ENCODE data around the gene SYCP2.
"Not testable (repeated sequence)": the region's sequence is repeated elsewhere in the genome, so short reads cannot be mapped to it uniquely, and the experiment has no call there.

The SYCP2 gene

DNA sequence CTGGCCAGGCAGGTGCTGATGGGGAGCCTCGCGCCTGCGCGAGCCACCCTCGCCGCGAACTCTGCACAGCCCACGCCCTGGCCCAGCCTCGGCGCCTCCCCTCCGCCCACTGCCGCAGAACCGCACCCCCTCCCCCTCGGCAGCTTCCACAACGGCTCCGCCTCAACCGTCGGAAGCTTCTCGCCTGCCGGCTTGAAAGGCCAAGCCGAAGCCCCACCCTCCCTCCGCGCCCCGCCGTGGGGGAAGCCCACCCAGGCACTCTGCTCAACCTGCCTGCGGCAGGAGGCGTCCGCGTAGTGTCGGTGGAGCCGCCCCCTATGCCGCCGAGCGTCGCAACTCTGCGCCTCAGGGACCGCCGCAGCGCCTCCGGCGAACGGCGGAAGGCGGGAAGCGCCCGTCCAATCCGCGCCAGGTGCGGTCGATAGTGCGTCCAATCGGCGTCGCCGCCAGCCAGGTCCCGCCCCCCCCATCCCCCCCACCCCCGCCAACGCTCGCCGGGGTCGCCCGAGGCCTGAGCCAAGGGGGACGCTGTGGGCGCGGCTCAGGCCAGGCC lies at the start of gene SYCP2:
TSS of gene SYCP2 (minus strand) at position 342 of the 553 bp plus-strand sequence. CDS start 11,224 bp downstream, outside the sequence.
- peak in 2 of 3 donors; percentile 31 to 43 for DNase-seq (ENCODE audit: low read depth in 2 of 3, low spot score in 1 of 3)

DNA sequence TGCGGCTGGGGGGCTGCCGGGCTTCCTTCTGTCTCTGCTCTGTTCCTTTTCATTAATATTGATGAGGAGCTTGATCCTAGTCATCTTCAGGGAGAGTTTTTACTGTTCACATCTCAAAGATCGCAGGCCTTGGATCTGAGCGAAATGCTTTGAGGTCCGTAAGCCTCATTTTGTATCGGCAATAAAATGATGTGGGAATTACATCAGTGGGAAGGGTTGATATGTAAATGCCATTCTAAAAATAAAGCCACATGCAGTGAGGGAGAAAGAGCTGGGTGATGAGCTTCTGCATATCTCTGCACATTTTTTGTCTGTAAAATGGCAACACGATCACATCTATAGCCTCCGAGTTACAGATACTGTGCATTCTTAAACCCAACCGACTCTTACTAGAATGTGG lies 49.6 kb upstream of the SYCP2 start:
- no peak for DNase-seq (ENCODE audit: low read depth in 2 of 3, low spot score in 1 of 3)

DNA sequence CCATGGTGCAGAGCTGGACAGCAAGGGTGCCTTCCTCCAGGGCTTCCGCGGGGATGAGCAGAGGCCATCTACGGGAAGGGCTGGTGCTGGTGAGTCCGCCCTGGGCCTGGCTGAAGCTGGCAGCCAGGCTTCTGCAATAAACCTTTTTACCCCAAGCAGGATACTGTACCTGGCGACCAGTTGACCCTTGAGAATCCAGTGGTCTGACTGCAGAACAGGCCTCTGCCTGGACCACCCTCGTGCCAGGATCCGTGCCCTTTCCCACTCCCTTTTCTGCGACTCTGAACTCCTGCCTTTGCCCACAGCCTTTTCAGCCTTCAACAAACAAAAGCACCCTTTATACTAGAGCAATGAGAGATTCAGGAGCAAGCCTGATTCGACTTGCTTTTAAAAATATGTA lies 43.6 kb upstream of the SYCP2 start:
- no peak for DNase-seq (ENCODE audit: low read depth in 2 of 3, low spot score in 1 of 3)

GRCh38 chr20:59976156-59976782 lies 42.8 kb upstream of the SYCP2 start:
- no peak for DNase-seq (ENCODE audit: low read depth in 2 of 3, low spot score in 1 of 3)

DNA sequence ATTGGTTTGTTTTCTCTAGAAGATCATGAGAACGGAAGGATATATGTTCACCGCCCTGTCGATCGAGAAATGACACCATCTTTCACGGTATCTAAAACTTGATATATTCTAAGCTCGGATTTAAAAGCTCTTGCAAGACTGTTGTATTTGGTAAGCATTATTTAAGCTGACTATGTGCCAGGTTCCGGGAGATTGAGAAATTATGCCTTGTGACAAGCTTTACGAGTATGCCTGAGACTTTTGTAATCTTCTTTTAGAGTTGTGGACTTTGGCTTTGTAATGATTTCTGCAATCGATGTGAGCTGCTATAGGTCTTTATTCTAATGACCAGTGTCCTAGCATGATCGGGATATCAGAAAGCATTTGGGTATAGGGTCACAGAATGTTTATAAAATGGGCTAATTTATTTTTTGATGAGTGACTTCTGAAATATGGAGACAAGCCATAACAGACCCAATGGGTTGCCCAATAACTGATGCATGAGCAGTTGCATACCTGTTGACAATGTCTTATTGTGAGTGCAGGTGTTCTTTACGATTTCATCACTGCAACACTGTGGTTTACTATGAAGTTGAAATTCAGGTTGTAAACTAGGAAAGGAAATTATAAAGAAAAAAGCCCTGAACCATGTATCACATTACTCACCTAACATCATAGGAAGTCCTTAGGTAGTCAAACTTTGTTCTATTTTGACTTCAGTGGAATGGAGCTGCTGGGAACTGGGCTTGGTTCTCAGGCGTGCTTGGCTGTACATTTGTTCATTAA lies 38.8 kb upstream of the SYCP2 start:
- no peak for DNase-seq (ENCODE audit: low read depth in 2 of 3, low spot score in 1 of 3)

GRCh38 chr20:59971428-59971827 lies 38.0 kb upstream of the SYCP2 start:
- DNase-seq (ENCODE audit: low read depth in 2 of 3, low spot score in 1 of 3), result no peak

DNA sequence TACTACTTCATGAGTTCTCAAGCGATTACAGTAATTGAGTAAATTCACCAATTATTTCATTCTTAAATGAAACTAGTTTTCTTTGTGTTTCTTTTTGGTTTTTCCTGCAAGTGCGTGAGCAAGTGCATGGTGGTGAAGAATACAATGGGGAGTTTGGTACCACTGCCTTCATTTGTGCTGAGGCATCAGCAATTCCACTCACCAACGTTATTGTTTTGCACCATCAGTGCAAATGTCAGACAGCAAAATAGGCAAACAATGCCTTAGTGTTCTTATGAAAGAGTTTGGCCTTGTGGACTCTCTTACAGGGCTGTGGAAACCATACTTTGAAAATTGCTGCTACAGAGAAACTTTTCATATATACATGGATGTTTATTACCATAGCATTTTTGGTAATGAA lies 33.0 kb upstream of the SYCP2 start:
- DNase-seq (ENCODE audit: low read depth in 2 of 3, low spot score in 1 of 3), result no peak

- DNase-seq (ENCODE audit: low read depth in 2 of 3, low spot score in 1 of 3), result no peak
Measured at GRCh38 chr20:59962155-59962554, 28.7 kb upstream of the SYCP2 start.

DNA sequence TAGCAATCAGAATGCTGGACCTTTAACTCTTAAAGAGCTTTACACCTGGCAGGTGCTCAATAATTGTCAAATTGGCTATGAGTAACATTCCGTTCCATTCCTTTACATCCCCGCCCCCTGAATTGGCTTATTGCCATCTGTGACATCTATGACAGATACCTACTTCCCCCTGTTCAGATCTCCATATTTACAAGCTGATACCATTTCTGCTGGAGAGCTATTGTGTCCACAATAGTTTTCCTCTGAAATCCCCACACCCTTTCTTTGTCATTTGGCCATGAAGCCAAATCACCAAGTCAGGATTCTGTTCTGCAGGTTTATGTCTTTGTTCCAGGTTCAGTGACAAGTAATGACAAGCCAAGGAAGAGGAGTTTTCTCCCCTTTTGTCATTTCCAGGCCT lies 28.0 kb upstream of the SYCP2 start:
- DNase-seq (ENCODE audit: low read depth in 2 of 3, low spot score in 1 of 3), result no peak

DNA sequence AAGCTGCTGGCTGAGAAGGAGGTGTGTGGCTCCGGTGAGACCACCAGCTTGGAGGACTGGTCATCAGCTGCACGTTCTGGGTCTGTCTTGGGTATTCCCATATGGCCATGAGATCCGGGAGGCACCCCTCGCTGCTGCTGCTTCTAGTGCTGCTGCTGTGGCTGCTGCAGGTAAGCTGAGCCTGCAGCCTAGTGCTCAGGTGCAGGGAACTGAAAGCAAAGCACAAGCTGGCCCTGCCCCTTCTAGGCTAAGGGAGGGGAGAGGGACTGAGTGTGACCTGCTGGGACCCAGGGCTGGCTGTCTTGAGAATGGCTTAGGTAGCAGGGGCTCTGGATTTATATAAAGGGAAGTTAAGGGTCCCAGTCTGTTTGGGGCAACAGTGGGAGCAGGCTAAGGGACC lies 25.2 kb upstream of the SYCP2 start:
- no peak for DNase-seq (ENCODE audit: low read depth in 2 of 3, low spot score in 1 of 3)

- no peak for DNase-seq (ENCODE audit: low read depth in 2 of 3, low spot score in 1 of 3)
Measured at GRCh38 chr20:59958123-59958522, 24.7 kb upstream of the SYCP2 start, which contains the start of gene CDH26. TSS of gene CDH26 (plus strand) at chr20:59958423. CDS start at chr20:59958727, 304 bp downstream.

DNA sequence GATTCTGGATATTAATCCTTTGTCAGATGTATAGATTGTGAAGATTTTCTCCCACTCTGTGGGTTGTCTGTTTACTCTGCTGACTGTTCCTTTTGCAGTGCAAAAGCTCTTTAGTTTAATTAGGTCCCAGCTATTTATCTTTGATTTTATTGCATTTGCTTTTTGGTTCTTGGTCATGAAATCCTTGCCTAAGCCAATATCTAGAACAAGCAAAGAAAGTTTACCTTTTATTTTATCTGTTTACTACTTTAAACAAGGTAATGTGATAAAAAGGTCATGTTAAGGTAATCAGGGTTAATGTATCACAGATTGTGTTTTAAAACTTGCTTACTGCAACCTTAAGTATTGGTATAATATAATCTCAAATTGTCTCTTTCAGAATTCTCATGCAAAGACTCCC lies 24.1 kb upstream of the SYCP2 start:
- not testable (repeated sequence) for DNase-seq (ENCODE audit: low read depth in 2 of 3, low spot score in 1 of 3)

DNA sequence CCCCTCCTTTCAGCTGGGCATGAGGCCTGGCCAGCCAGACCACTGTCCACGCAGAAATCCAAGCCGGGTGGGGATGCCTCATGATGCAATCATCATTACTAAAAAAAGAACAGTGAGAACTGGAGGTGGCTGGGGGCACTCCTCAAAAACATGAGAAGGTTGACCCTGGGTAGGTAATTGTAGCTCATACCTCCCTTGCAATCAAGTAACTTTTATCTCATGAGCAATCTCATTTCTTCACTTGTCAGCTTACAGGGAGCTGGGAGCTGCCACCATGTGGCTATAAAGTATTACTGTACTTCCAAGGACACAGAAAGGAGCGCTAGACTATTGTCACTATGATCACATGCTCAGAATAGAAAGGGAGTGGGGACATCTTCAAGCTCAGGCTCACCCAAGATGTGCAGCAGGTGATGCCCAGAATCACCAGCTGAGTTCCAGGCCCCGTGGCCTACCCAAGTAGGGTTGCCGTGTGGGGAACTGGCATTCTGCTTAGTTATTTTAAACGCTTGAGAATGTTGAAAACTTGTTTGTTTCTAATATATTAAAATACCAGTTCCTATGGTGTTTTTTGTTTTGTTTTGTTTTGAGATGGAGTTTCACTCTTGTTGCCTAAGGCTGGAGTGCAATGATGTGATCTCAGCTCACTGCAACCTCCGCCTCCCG lies 21.8 kb upstream of the SYCP2 start:
- no peak for DNase-seq (ENCODE audit: low read depth in 2 of 3, low spot score in 1 of 3)

DNA sequence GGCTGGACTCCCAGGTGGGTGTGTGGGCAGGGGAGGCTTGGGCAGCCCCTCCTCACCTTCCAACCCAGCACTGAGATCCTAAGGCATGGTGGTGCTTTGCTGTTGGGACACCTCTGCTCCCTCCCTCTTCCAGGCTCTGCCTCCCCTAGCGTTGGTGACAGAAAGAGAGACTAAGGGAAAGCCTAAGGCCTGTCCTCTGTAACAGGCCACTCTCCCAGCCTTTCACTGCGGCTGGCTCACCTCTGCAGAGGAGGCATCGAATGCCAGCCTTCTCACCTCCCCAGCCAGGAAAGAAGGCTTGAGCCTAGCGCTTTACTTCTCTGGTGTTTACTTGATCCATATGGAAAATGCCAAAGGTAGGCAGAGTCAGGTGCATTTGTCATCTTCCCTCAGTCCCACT lies 21.3 kb upstream of the SYCP2 start:
- DNase-seq (ENCODE audit: low read depth in 2 of 3, low spot score in 1 of 3), result no peak

GRCh38 chr20:59949911-59950310 lies 16.5 kb upstream of the SYCP2 start:
- DNase-seq (ENCODE audit: low read depth in 2 of 3, low spot score in 1 of 3), result no peak

GRCh38 chr20:59948828-59949720 lies 15.6 kb upstream of the SYCP2 start:
- no peak for DNase-seq (ENCODE audit: low read depth in 2 of 3, low spot score in 1 of 3)

DNA sequence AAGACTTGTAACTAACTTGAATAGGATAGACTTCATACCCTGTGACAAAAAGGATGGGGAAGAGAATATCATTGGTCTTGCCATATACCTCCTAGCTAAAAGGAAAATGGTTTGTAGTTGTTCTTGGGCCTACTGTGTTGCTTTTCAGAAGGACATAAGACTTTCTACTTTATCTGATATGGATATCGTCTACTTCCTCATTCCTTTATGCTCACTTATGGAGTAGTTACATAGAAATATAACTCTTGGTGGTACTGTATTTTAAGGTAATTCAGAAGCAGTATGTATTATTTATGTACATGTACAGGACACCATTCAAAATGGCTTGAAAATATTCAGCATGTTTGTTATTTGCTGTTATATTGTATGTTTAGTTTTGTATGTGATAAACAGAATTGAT lies 14.8 kb upstream of the SYCP2 start:
- no peak for DNase-seq (ENCODE audit: low read depth in 2 of 3, low spot score in 1 of 3)

GRCh38 chr20:59947376-59947775 lies 13.9 kb upstream of the SYCP2 start:
- no peak for DNase-seq (ENCODE audit: low read depth in 2 of 3, low spot score in 1 of 3)

DNA sequence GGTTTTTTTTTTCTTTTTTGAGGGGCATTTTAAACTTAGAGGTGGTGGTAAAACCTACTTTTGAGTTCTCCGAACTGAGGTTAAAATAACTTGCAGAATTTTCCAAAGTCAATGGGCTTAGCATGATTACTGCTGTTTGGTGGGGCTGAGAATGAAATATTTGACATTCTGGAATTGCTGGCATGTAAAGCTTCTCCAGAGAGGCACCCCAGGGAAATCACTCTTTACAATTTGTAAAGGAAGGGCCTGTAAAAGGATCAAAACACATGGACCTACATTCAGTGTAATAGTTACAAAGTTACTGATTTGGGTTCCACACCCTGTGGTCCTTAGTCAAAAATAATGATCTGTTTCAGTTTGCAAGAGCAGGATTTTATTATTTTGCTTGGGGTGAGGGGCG lies 12.3 kb upstream of the SYCP2 start:
- no peak for DNase-seq (ENCODE audit: low read depth in 2 of 3, low spot score in 1 of 3)

DNA sequence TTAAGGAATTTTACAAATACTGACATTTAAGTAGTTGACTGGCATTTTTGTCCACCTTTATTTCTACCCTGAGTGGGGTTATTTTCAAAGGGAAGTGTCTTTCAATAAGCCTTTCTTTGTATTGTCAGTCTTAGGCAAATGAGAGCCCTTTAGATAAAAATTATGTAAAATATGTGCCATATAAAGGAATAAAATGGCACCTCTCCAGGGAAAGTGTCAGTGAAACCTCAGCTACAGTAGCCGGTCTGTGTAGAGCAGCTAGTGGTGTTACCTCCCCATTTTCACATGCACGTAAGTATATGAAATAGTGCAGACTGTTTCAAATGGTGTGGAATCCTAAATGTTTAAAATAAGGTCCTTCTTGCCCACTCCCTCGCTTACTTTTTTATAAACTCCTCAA lies 11.7 kb upstream of the SYCP2 start:
- DNase-seq (ENCODE audit: low read depth in 2 of 3, low spot score in 1 of 3), result no peak

DNA sequence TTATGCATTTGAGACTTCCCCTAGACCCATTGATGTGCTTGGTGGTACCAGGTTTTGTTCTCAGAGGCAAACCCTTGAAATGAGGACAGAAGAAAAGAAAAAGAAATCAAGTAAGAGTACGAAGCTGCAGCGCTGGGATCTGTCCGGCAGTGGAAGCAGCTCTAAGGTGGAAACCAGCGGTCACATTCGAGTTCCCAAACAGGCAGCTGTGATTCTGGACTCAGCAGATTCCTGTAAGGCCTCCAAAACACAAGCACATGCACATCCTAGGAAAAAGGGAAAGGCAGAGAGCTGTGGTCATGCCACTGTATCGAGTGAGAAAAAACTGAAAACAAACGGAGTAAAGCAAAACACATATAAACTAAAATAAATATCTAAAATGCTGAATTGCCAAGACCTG lies 11.3 kb upstream of the SYCP2 start:
- DNase-seq (ENCODE audit: low read depth in 2 of 3, low spot score in 1 of 3), result no peak
